K562 treated with DMSO at 1 percent for 24 hours (cell line): ENCODE results near the gene MAGEE2. TPM values are rescaled to one million over a fixed set of nuclear protein-coding genes. Genes with fewer than 3 reads are reported as not detected.

ENCODE experiments used
- total RNA-seq: library from RNA; unstranded; fragments of 300-600 nt; gene quantifications from 2 replicates; pipeline ENCODE4 v1.2.3, GENCODE V29; 2022; ENCODE audit warnings: low read depth; ENCODE audit not compliant: insufficient read depth

MAGEE2 gene, protein sequence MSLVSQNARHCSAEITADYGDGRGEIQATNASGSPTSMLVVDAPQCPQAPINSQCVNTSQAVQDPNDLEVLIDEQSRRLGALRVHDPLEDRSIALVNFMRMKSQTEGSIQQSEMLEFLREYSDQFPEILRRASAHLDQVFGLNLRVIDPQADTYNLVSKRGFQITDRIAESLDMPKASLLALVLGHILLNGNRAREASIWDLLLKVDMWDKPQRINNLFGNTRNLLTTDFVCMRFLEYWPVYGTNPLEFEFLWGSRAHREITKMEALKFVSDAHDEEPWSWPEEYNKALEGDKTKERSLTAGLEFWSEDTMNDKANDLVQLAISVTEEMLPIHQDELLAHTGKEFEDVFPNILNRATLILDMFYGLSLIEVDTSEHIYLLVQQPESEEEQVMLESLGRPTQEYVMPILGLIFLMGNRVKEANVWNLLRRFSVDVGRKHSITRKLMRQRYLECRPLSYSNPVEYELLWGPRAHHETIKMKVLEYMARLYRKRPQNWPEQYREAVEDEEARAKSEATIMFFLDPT
- total RNA-seq: not detected in 2 replicates

DNA sequence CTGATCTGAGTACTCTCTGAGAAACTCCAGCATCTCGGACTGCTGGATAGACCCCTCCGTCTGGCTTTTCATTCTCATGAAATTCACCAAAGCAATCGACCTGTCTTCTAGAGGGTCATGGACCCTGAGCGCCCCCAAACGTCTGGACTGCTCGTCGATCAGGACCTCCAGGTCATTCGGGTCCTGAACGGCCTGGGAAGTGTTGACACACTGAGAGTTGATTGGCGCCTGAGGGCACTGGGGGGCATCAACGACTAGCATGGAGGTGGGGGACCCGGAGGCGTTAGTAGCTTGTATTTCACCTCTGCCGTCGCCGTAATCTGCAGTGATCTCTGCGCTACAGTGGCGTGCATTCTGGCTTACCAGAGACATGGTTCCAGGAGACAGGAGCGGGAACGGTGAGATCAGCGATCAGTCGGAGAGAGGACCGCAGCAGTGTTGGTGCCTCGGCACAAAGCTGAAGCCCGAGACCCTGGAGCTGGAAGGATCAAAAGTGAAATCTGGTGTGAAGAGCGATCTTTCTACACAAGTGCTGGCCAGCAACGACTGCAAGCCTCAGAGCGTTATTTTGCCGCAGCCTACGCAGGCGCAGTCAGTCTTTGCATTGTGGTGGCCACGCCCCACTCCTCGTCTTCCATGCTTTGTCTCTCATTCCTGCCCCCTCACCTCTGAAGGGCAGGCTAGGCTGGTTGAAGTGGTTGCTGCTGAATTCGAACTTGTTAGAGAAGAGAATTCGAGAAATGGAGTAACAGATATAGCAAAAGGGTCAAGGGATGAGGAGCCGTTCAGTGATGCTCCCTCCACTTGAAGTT lies at the start of gene MAGEE2:
Gene MAGEE2, minus strand, starts transcription at position 575 of the 812 bp plus-strand sequence. Its CDS starts 203 bp downstream, at position 372.

